ENCODE data around the gene RNU7-1. TPM values are rescaled to one million over a fixed set of nuclear protein-coding genes. Genes with fewer than 3 reads are reported as not detected.
A peak's percentile ranks its signal among the peaks of the same experiment; 100 is the strongest.

The RNU7-1 gene
- total and polyA plus RNA-seq, 10 of the 15 experiments (the other 5 are each of a cell fraction or from before 2014, with no cell fraction given) = not detected

GRCh38 chr12:6942331-6942665 is 1.3 kb upstream of the RNU7-1 start:
- H3K4me2 ChIP-seq (ENCODE audit: control insufficient read depth, insufficient read depth) = no peak overlapping the region
- FAIRE-seq = no peak
- in situ Hi-C loops (cut with MboI) = no loop called here
- CTCF ChIA-PET = interaction anchor here (11.6 kb wide), 1 partner anchor 18 kb away, joined by 645 read pairs; no protein-coding TSS in a partner anchor
- WGBS (ENCODE audit: insufficient coverage, insufficient replicate concordance, low lambda C conversion rate, missing lambda C conversion rate) = 96% methylated on average over 11 of the region's 11 CpGs
- intact Hi-C loops (cut with micrococcal nuclease; ENCODE audit: unreplicated experiment) = no loop called here
- H3K9ac ChIP-seq (ENCODE audit: control insufficient read depth, insufficient read depth, low read length) = no peak overlapping the region
- POLR2A ChIA-PET = interaction anchor here (3.8 to 17.8 kb wide), 2 partner anchors 18 kb away, joined by 19 to 524 read pairs; no protein-coding TSS in a partner anchor
- no peak overlapping the region for H2AFZ ChIP-seq (ENCODE audit: control insufficient read depth, low read depth, low read length)
- no peak for DNase-seq (ENCODE audit: low read depth, low spot score)
- H3K36me3 ChIP-seq (ENCODE audit: control insufficient read depth in 2 of 2, insufficient read depth in 2 of 2, low read length in 1 of 2) = peaks cover 2 to 3% of the 10 kb centered on the region in 2 experiments; a peak in 1 of 4 replicates
- no peak overlapping the region for H3K4me3 ChIP-seq
- SMC1A ChIA-PET (ENCODE audit: uncharacterized antibody, unreplicated experiment) = interaction anchor here (11.6 kb wide), 1 partner anchor 18 kb away, joined by 395 read pairs; no protein-coding TSS in a partner anchor
- peaks cover 20% of the 10 kb centered on the region for H3K4me1 ChIP-seq (ENCODE audit: control insufficient read depth, insufficient read depth, low read length)
- no peak for ATAC-seq
- TF ChIP-seq ZBTB33 (IDR thresholded peaks at IDR 0.05) (peak; percentile 51; the same call in 1 of the 2 replicates), NRF1 (conservative IDR thresholded peaks at IDR 0.05; ENCODE audit: low read depth, low read length) (no peak), ZNF384 (IDR thresholded peaks at IDR 0.05; ENCODE audit: borderline replicate concordance, low read depth, low read length) (no peak)
- no peak overlapping the region for H3K27ac ChIP-seq (ENCODE audit: control insufficient read depth, insufficient read depth)
- H3K79me2 ChIP-seq (ENCODE audit: control insufficient read depth, insufficient read depth, low read length) = peaks cover 26% of the 10 kb centered on the region
- H3K9me3 ChIP-seq (replicated peaks; ENCODE audit: control insufficient read depth, insufficient read depth, low read length) = no peaks in the 10 kb centered on the region
- H3K27me3 ChIP-seq (replicated peaks in 1 of 2; ENCODE audit: control insufficient read depth in 2 of 2, insufficient read depth in 2 of 2, low read length in 1 of 2) = no peaks in the 10 kb centered on the region
- no peaks in the 10 kb centered on the region for H4K20me1 ChIP-seq (ENCODE audit: control insufficient read depth, insufficient read depth)
- BruUV-seq (replicated peaks) = no TSS peak
- RAD21 ChIA-PET (ENCODE audit: unreplicated experiment) = interaction anchor here (2.8 to 5.6 kb wide), 2 partner anchors 17 to 74 kb away, joined by 20 to 45 read pairs; partner anchors contain the start of gene TPI1

GRCh38 chr12:6943389-6943721 is 261 bp upstream of the RNU7-1 start:
- intact Hi-C loops (cut with micrococcal nuclease; ENCODE audit: unreplicated experiment) (no loop called here), in situ Hi-C loops (cut with MboI) (no loop called here)
- peak; percentile 46 for ATAC-seq
- FAIRE-seq = peak; percentile 88
- Histone ChIP-seq H3K36me3 (ENCODE audit: control insufficient read depth in 2 of 2, insufficient read depth in 2 of 2, low read length in 1 of 2) (peaks cover 2 to 8% of the 10 kb centered on the region in 2 experiments; a peak in 2 of 4 replicates), H3K4me3 (0 out of 2 replicates have a peak overlapping the region, but pooled peaks have one; percentile 78), H3K9me3 (replicated peaks; ENCODE audit: control insufficient read depth, insufficient read depth, low read length) (no peaks in the 10 kb centered on the region), H2AFZ (ENCODE audit: control insufficient read depth, low read depth, low read length) (peak overlapping the region; percentile 2), H4K20me1 (ENCODE audit: control insufficient read depth, insufficient read depth) (no peaks in the 10 kb centered on the region), H3K27ac (ENCODE audit: control insufficient read depth, insufficient read depth) (peak overlapping the region; percentile 91), H3K79me2 (ENCODE audit: control insufficient read depth, insufficient read depth, low read length) (peaks cover 26% of the 10 kb centered on the region), H3K9ac (ENCODE audit: control insufficient read depth, insufficient read depth, low read length) (peak overlapping the region; percentile 90), H3K4me1 (ENCODE audit: control insufficient read depth, insufficient read depth, low read length) (peaks cover 25% of the 10 kb centered on the region), H3K4me2 (ENCODE audit: control insufficient read depth, insufficient read depth) (peak overlapping the region; percentile 70), H3K27me3 (replicated peaks in 1 of 2; ENCODE audit: control insufficient read depth in 2 of 2, insufficient read depth in 2 of 2, low read length in 1 of 2) (no peaks in the 10 kb centered on the region)
- ChIA-PET SMC1A (ENCODE audit: uncharacterized antibody, unreplicated experiment) (interaction anchor here (0.7 to 11.6 kb wide), 13 partner anchors 9 to 890 kb away, joined by 3 to 395 read pairs (median 5); partner anchors contain the start of genes C1RL, LPCAT3 and SPSB2), RAD21 (ENCODE audit: unreplicated experiment) (interaction anchor here (0.6 to 7.0 kb wide), 15 partner anchors 9 to 167 kb away, joined by 3 to 426 read pairs (median 8); partner anchors contain the start of genes ATN1, C1RL, CDCA3 and LPCAT3), POLR2A (interaction anchor here (0.6 to 17.8 kb wide), 17 partner anchors 8 to 190 kb away, joined by 3 to 524 read pairs (median 5); partner anchors contain the start of genes C1RL, CDCA3, LPCAT3 and LRRC23), CTCF (interaction anchor here (0.7 to 11.6 kb wide), 19 partner anchors 9 to 169 kb away, joined by 3 to 645 read pairs (median 7); partner anchors contain the start of genes C1R, C1RL and SPSB2)
- no TSS peak for BruUV-seq (replicated peaks)
- DNase-seq (ENCODE audit: low read depth, low spot score) = no peak
- 2% methylated on average over 13 of the region's 13 CpGs for WGBS (ENCODE audit: insufficient coverage, insufficient replicate concordance, low lambda C conversion rate, missing lambda C conversion rate)
- TF ChIP-seq ASH2L (IDR thresholded peaks at IDR 0.05; ENCODE audit: borderline replicate concordance, low read depth) = no peak
- peak; percentile 85 for TF ChIP-seq NFYB (IDR thresholded peaks at IDR 0.05; ENCODE audit: insufficient read depth, low read depth, low read length)
- peak; percentile 97 for TF ChIP-seq PKNOX1 (IDR thresholded peaks at IDR 0.05)
- TF ChIP-seq BHLHE40 (IDR thresholded peaks at IDR 0.05; ENCODE audit: borderline replicate concordance in 1 of 2, low read depth in 2 of 2, low read length in 1 of 2) = no peak
- TF ChIP-seq BMI1 (IDR thresholded peaks at IDR 0.05; ENCODE audit: borderline replicate concordance) = no peak

All from GM12878 (cell line).